GM21619 (cell line): ENCODE data around the gene IFI35.
"Not testable (repeated sequence)": the region's sequence is repeated elsewhere in the genome, so short reads cannot be mapped to it uniquely, and the experiment has no call there.

Experiments
- ATAC-seq: cut with Tn5 transposase; IDR thresholded peaks from one replicate; pipeline ENCODE4 v1.9.1; 2021; ENCODE audit not compliant: unreplicated experiment

The IFI35 gene

GRCh38 chr17:43021741-43022512, 15.3 kb downstream of the IFI35 start, which contains the start of gene VAT1:
Gene VAT1 (minus strand): TSS chr17:43022385. CDS start chr17:43022322, 63 bp downstream.
- ATAC-seq: peak; percentile 46

DNA sequence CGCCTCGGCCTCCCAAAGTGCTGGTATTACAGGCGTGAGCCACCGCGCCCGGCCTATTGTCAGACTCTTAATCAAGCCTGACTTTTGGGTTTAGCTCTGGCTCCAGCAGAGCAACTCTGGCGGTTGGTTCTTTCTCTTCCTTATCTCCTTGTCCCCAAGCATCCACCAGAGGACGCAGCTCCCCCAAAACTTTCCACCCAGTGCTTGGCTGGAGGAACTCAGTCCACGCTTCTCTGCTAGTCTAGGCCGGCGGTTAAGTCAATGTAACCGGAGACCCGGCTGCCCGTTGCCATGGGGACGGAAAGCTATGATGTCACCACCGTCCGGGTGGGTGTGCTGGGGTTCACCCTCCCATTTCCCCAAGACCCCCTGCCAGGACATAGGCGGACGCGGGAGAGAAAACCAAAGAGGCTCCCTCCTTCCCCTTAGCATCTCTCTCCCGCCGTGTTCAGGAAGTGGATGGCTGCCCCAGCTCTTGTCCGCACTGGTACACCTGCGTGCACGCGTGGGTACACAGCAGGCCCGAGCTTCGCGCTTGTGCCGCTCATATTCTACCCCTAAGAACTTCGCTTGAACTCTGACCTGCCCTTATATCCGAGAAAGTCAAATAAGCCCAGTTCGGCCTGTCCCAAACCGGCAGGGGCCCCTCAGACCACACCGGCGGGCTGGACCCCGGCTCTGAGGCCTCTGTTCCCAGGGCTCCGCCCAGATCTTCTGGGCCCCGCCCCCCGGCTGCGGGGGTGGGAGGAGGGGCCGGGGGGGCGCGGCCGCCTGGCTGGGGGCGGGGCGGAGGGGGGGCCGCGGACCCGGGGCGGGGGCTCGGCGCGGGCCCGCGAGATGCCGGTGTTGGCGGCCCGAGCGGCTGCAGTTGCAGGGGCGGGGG, 18.1 kb downstream of the IFI35 start, which contains the start of gene RND2:
Gene RND2, plus strand, starts transcription at position 825 of the 883 bp plus-strand sequence. CDS start 117 bp downstream, outside the sequence.
- peak; percentile 41 for ATAC-seq

DNA sequence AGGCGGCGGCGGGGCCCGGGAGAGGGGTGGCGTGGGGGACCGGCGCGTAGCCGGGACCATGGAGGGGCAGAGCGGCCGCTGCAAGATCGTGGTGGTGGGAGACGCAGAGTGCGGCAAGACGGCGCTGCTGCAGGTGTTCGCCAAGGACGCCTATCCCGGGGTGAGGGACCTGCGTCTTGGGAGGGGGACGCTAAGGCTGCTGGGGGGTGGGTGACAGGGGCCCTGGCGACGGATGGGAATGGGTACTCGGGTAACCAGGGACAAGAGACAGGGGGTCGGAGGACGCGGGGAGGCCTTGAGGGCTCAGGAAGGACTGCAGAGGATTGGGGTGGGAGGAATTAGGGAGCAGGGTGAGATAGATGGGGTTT, 18.7 kb downstream of the IFI35 start:
- ATAC-seq: no peak

DNA sequence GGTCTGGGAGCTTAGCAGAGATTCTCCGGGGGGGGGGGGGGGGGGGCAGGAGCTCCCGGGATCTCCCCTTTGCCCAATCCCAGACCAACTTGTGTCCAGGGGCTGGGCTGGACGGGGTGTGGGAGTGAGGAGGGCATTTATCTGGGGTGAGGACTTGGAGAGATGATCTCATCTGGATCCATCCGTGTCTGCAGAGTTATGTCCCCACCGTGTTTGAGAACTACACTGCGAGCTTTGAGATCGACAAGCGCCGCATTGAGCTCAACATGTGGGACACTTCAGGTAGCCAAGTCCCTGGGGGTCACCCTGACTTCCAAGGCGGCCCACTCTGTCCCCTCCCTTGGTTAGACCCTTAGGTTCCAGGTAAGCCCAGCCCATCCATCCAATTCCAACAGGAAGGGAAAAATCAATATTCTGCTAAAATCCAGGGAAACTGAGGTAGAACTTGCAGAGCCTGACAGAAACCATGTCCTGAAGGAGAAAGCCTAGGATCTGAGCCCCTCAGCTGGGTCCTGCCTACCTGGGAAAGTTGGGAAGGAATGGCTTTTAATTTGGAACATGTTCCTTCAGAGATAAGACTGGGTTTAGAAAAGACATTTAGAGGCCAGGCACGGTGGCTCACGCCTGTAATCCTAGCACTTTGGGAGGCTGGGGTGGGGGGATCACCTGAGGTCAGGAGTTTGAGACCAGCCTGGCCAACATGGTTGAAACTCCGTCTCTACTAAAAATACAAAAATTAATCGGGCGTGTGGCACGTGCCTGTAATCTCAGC, 19.4 kb downstream of the IFI35 start:
- ATAC-seq: no peak

- ATAC-seq: no peak
Observed at GRCh38 chr17:43026595-43026994, 20.0 kb downstream of the IFI35 start.

DNA sequence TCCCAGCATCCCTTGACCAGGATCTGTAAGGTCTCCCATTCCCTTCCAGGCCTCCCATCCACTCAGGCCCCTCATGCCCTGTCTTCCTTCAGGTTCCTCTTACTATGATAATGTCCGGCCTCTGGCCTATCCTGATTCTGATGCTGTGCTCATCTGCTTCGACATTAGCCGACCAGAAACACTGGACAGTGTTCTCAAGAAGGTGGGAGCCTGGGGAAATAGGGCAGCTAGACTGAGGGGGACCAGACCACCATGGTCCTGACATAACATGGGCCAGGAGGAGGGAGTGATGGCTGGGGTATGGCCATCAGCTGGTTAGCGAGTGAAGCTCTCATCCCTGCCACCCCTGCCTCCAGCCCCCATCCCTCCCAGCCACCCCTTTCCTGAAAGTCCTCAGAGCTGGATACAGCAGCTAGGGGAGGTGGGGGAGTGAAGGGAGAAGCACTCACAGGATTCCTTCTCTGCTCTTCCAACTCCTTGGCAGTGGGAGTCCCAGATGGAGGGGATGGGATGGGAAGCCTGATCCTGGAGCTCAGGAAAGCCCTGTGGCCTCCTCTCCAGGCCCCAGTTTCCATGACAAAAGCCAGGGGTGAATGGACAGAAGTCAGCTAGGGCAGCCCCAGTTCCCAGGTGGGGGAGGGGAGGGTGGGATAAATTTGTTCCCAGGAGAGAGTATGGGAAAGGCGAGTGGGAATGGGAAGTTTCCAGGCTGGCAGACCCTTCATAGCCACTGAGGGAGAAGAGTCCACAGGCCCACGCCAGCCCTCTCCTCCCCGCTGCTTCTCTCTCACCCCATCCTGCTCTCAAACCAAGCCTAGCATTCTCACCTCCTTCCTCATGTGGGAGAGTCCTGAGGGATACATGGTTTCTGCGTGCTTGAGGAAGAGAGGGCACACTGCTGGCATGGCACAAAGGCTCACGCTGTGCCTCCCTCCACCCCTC, 20.8 kb downstream of the IFI35 start:
- no peak for ATAC-seq

GRCh38 chr17:43028221-43028861, 21.8 kb downstream of the IFI35 start:
- ATAC-seq: no peak

DNA sequence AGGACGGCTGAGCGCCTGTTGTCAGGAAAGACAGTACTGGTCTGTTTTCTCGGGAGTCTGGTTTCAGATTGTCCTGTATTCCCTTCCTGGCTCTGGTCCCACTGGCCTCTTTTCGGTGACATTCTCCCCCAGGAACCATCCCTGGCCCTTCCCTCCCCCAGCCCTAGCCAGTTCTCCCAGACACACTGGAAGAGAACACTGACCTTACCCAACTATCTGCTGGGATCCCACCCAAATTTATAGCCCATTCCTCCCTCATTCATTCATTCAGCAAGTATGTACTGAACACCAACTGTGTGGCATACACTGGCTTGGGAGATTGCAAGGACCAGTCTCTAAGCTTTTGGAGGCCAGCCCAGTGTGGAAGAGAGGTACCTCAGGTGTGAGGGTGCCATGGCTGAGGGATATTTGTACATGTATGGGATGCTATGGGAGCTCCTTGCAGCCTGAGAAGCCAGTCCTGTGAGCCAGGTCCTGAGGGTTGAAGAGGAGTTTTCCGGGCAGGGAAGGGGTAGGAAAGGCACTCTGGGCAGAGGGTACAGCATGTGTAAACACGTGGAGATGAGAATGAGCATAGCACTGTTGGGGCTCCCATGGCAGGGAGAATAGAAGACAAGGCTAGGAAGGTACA, 23.7 kb downstream of the IFI35 start:
- no peak for ATAC-seq

GRCh38 chr17:43031666-43032065, 25.1 kb downstream of the IFI35 start:
- no peak for ATAC-seq

GRCh38 chr17:43033948-43034881, 27.6 kb downstream of the IFI35 start:
- ATAC-seq: no peak

DNA sequence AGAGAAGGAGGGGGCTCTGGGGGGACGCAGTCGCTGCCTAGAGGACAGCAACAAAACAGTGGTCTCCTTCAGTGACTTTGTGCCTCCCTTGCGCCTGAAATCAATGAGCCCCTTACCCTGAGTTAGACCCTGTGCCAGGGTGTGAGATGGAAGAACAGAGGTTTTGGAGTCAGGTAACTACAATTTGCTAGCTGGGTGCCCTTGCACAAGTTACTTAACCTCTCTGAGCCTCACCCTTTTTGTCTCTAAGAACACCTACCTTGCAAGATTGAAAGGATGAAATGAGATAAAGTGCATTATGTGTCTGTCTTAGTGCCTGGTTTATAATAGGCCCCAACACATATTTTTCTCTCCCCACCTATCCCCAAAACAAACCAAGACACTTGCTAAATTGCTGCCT, 28.3 kb downstream of the IFI35 start:
- no peak for ATAC-seq

- no peak for ATAC-seq
Observed at GRCh38 chr17:43039646-43040045, 33.1 kb downstream of the IFI35 start.

GRCh38 chr17:43040655-43041054, 34.1 kb downstream of the IFI35 start:
- ATAC-seq: no peak

- no peak for ATAC-seq
Observed at GRCh38 chr17:43042025-43042628, 35.5 kb downstream of the IFI35 start.

GRCh38 chr17:43043307-43043706, 36.7 kb downstream of the IFI35 start:
- ATAC-seq: no peak

DNA sequence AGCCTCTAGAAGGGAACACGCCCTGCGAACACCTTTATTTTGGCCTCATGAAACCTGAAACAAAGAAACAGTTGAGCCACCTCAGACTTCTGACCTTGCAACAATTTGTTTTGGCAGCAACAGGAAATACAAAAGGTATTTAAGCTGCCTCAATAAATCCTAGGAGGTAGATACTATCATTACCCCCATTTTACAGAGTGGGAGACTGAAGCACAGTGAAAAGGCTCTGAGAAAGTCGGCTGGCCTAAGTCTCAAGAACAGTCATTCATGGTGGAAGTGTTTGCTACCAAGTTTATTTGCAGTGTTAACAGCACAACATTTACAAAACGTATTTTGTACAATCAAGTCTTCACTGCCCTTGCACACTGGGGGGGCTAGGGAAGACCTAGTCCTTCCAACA, 37.4 kb downstream of the IFI35 start:
- no peak for ATAC-seq

DNA sequence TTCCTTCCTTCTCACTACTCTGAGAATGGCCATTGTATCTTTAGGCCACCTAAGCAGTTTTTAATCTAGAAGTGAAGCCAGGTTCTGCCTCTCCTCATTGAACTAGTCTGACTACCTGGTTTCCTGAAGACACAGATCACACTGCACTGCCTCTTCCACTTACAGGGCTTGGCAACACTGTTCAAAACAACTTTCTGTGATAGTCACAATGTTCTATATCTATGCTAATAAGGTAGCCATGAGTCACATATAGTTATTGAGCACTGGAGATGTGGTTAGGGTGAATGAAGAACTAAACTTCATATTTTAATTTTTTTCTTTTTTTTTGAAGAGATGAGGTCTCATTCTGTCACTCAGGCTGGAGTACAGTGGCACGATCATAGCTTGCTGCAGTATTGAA, 45.4 kb downstream of the IFI35 start:
- ATAC-seq: no peak

GRCh38 chr17:43053008-43053407, 46.4 kb downstream of the IFI35 start:
- ATAC-seq: not testable (repeated sequence)
